GM12878 (cell line): ENCODE results near the gene CC2D1B. TPM values are rescaled to one million over a fixed set of nuclear protein-coding genes. Genes with fewer than 3 reads are reported as not detected.

Source experiments
- ATAC-seq: fragments of 200-7000 bp; cut with Tn5 transposase; 3 replicates; pipeline ENCODE4 v1.9.1; 2020; ENCODE audit warnings: mild to moderate bottlenecking, moderate library complexity
- BruUV-seq: library from RNA; stranded (reverse); fragments of 400-500 nt; replicated peaks from 2 replicates; lab custom pipeline; 2021; lab: Mats Ljungman, UMichigan
- CTCF ChIA-PET: fragments of 300-600 bp; sonication (Branson Sonifier 250); formaldehyde crosslinking; extraction: SDS; loops from one replicate; lab custom pipeline; 2021; ENCODE audit warnings: inconsistent platforms; lab: Yijun Ruan, JAX
- POLR2A ChIA-PET: fragments of 350-600 bp; formaldehyde crosslinking; extraction: SDS; loops from one replicate; lab custom pipeline; 2021; ENCODE audit warnings: inconsistent platforms; lab: Charles Lee
- RAD21 ChIA-PET: fragments of 300-600 bp; sonication (Branson Sonifier 250); formaldehyde crosslinking; loops from one replicate; lab custom pipeline; 2023; ENCODE audit warnings: antibody characterized with exemption; ENCODE audit not compliant: unreplicated experiment; lab: Charles Lee
- SMC1A ChIA-PET: fragments of 300-600 bp; sonication (Branson Sonifier 250); formaldehyde crosslinking; loops from one replicate; lab custom pipeline; 2023; ENCODE audit not compliant: unreplicated experiment, uncharacterized antibody; lab: Charles Lee
- DNase-seq: peaks from one replicate; pipeline ENCODE4 v3.0.0-alpha.2; 2011; ENCODE audit warnings: low read depth, low spot score
- FAIRE-seq: peaks from 3 replicates; lab custom pipeline; 2011; peaks lifted over from hg19 to GRCh38; lab: Jason Lieb, UNC
- H2AFZ ChIP-seq: 2 replicates; pipeline ENCODE4 v1.6.0; 2011; ENCODE audit warnings: low read depth, low read length, control low read depth; ENCODE audit not compliant: control insufficient read depth
- H3K27ac ChIP-seq: 2 replicates; pipeline ENCODE4 v1.5.1; 2011; ENCODE audit warnings: control low read depth; ENCODE audit not compliant: control insufficient read depth, insufficient read depth
- H3K27me3 ChIP-seq, 2 experiments: replicated peaks in 1 of 2; 2 replicates each; pipeline versions ENCODE4 v1.6.0 to v1.6.1; 2011; ENCODE audit warnings: low read length in 1 of 2; ENCODE audit not compliant: control insufficient read depth in 2 of 2, insufficient read depth in 2 of 2
- H3K36me3 ChIP-seq, 2 experiments: 2 replicates each; pipeline ENCODE4 v1.5.1; 2011; ENCODE audit warnings: low read length in 1 of 2; ENCODE audit not compliant: control insufficient read depth in 2 of 2, insufficient read depth in 2 of 2
- H3K4me1 ChIP-seq: 2 replicates; pipeline ENCODE4 v1.6.1; 2011; ENCODE audit warnings: mild to moderate bottlenecking, low read length, moderate library complexity, mixed read lengths; ENCODE audit not compliant: control insufficient read depth, insufficient read depth
- H3K4me2 ChIP-seq: 2 replicates; pipeline ENCODE4 v1.6.0; 2011; ENCODE audit warnings: control low read depth; ENCODE audit not compliant: control insufficient read depth, insufficient read depth
- H3K4me3 ChIP-seq: fragments of 200-600 bp; sonication (generic); 2 replicates; pipeline ENCODE4 v1.5.1; 2016
- H3K79me2 ChIP-seq: 2 replicates; pipeline ENCODE4 v1.6.0; 2011; ENCODE audit warnings: low read length; ENCODE audit not compliant: control insufficient read depth, insufficient read depth
- H3K9ac ChIP-seq: 2 replicates; pipeline ENCODE4 v1.8.0; 2011; ENCODE audit warnings: low read length, control low read depth, mixed read lengths; ENCODE audit not compliant: control insufficient read depth, insufficient read depth
- H3K9me3 ChIP-seq: replicated peaks from 3 replicates; pipeline ENCODE4 v1.5.1; 2011; ENCODE audit warnings: mild to moderate bottlenecking, low read length; ENCODE audit not compliant: control insufficient read depth, insufficient read depth
- H4K20me1 ChIP-seq: 2 replicates; pipeline ENCODE4 v1.6.0; 2011; ENCODE audit not compliant: control insufficient read depth, insufficient read depth
- CBFB ChIP-seq: IDR thresholded peaks from 2 replicates; pipeline ENCODE4 v1.6.1; 2016; ENCODE audit warnings: antibody characterized with exemption, low read depth
- EP300 ChIP-seq, 2 experiments: fragments of 150-350 bp in 1 of 2; IDR thresholded peaks; 2 replicates each; pipeline ENCODE4 v1.6.1; 2011 to 2012; ENCODE audit warnings: low read depth in 2 of 2, low read length in 2 of 2, borderline replicate concordance in 1 of 2, improper control_type of control experiment in 1 of 2, inconsistent platforms in 1 of 2; ENCODE audit not compliant: control insufficient read depth in 1 of 2
- GABPA ChIP-seq: IDR thresholded peaks from 2 replicates; pipeline ENCODE4 v1.6.1; 2014; ENCODE audit warnings: antibody characterized with exemption, low read depth, mild to moderate bottlenecking, inconsistent platforms
- HDAC2 ChIP-seq: fragments of 200-600 bp; sonication (generic); IDR thresholded peaks from 2 replicates; pipeline ENCODE4 v1.6.1; 2017
- JUND ChIP-seq: IDR thresholded peaks from 2 replicates; pipeline ENCODE4 v1.6.1; 2012; ENCODE audit warnings: low read depth, mild to moderate bottlenecking, low read length, improper control_type of control experiment, moderate library complexity
- NFYA ChIP-seq: IDR thresholded peaks from 2 replicates; pipeline ENCODE4 v1.6.1; 2011; ENCODE audit warnings: low read depth, mild to moderate bottlenecking, low read length, improper control_type of control experiment, borderline replicate concordance
- NR2C2 ChIP-seq: IDR thresholded peaks from 2 replicates; pipeline ENCODE4 v1.6.1; 2011; ENCODE audit warnings: borderline replicate concordance, low read depth; ENCODE audit not compliant: control insufficient read depth, insufficient read length
- PBX3 ChIP-seq: IDR thresholded peaks from 2 replicates; pipeline ENCODE4 v1.6.1; 2011; ENCODE audit warnings: mild to moderate bottlenecking, low read depth, low read length, moderate library complexity; ENCODE audit not compliant: insufficient replicate concordance
- PML ChIP-seq: IDR thresholded peaks from 2 replicates; pipeline ENCODE4 v1.6.1; 2012; ENCODE audit warnings: low read length, inconsistent platforms
- RELA ChIP-seq: fragments of 450-650 bp; IDR thresholded peaks from 2 replicates; pipeline ENCODE4 v1.8.0; 2014; ENCODE audit warnings: borderline replicate concordance; ENCODE audit not compliant: partially characterized antibody
- SUPT20H ChIP-seq: IDR thresholded peaks from 2 replicates; pipeline ENCODE4 v1.6.1; 2011; ENCODE audit warnings: low read depth, mild to moderate bottlenecking, low read length, moderate library complexity, borderline replicate concordance; ENCODE audit not compliant: control insufficient read depth
- TARDBP ChIP-seq: IDR thresholded peaks from 2 replicates; pipeline ENCODE4 v1.6.1; 2016; ENCODE audit warnings: borderline replicate concordance
- TCF3 ChIP-seq: IDR thresholded peaks from 2 replicates; pipeline ENCODE4 v1.6.1; 2012; ENCODE audit warnings: low read depth, mild to moderate bottlenecking, low read length, borderline replicate concordance; ENCODE audit not compliant: insufficient read depth
- WGBS: methylation state at CpG from one replicate; pipeline ENCODE4 v1.1.6; 2016; ENCODE audit warnings: low lambda C conversion rate; ENCODE audit not compliant: insufficient replicate concordance, insufficient coverage; ENCODE audit errors: missing lambda C conversion rate; 5-methylcytosine and 5-hydroxymethylcytosine counted together
- in situ Hi-C: fragments of 300-500 bp; cut with MboI; formaldehyde crosslinking; loops from 9 replicates; pipeline ENCODE4 v1.14.3; 2018; ENCODE audit warnings: mixed read lengths
- intact Hi-C: fragments of 100-400 bp; cut with micrococcal nuclease; formaldehyde crosslinking; loops from one replicate; pipeline ENCODE4 v1.14.2; 2022; ENCODE audit not compliant: unreplicated experiment
- polyA plus RNA-seq, 11 experiments: library from polyadenylated mRNA; depleted of rRNA in 4 of 11; unstranded in 6 of 11; stranded (reverse) in 5 of 11; fragments of >200 nt; fragmentation: Nextera tagmentation in 4 of 11; fragmentation: Illumina TruSeq in 1 of 11; extraction: Ambion mirVana in 4 of 11; extraction: Trizol in 1 of 11; gene quantifications; 1 replicate in 1 of 11; 2 replicates in 10 of 11; pipeline versions ENCODE4 v1.2.1 to v1.2.3, GENCODE V29; 2011 to 2016; ENCODE audit warnings: inconsistent platforms in 2 of 11, missing spikeins in 2 of 11, low read depth in 1 of 11
- total RNA-seq, 4 experiments: library from RNA; depleted of rRNA in 3 of 4; stranded (reverse); fragments of >200 nt in 3 of 4; fragmentation: Illumina TruSeq in 1 of 4; extraction: Trizol in 1 of 4; gene quantifications; 2 replicates each; pipeline versions ENCODE4 v1.2.1 to v1.2.3, GENCODE V29; 2013 to 2021
- TF ChIP-seq, protein P1 (sequence below): fragments of 450-650 bp; IDR thresholded peaks from 2 replicates; pipeline ENCODE4 v1.6.1; 2017; ENCODE audit warnings: mild to moderate bottlenecking, low read depth, inconsistent platforms; ENCODE audit not compliant: poor library complexity, severe bottlenecking

The CC2D1B gene
- total and polyA plus RNA-seq, 10 of the 15 experiments (the other 5 are each of a cell fraction or from before 2014, with no cell fraction given): 0.90 to 29.4 (median 14.5) TPM

GRCh38 chr1:52343979-52344378 lies 22.0 kb downstream of the CC2D1B start:
- POLR2A ChIA-PET: interaction anchor here (0.7 kb wide), 1 partner anchor 15 kb away, joined by 4 read pairs; no protein-coding TSS in a partner anchor
- Histone ChIP-seq H3K36me3 (no peaks in the 10 kb centered on the region), H2AFZ (no peak overlapping the region), H3K79me2 (no peaks in the 10 kb centered on the region), H4K20me1 (no peaks in the 10 kb centered on the region), H3K9me3 (no peaks in the 10 kb centered on the region), H3K9ac (no peak overlapping the region), H3K4me1 (no peaks in the 10 kb centered on the region), H3K27ac (no peak overlapping the region), H3K27me3 (no peaks in the 10 kb centered on the region), H3K4me2 (no peak overlapping the region), H3K4me3 (no peak overlapping the region)
- TF ChIP-seq JUND (no peak), NFYA (no peak), CBFB (no peak), NR2C2 (no peak), TARDBP (no peak), EP300 (IDR thresholded peaks at IDR 0.05; ENCODE audit: borderline replicate concordance in 1 of 2, control insufficient read depth in 1 of 2, low read depth in 2 of 2, low read length in 2 of 2) (no peak), PML (no peak), TCF3 (no peak), RELA (no peak), SUPT20H (no peak), GABPA (no peak), HDAC2 (no peak), PBX3 (no peak)
- TF ChIP-seq, protein P1, sequence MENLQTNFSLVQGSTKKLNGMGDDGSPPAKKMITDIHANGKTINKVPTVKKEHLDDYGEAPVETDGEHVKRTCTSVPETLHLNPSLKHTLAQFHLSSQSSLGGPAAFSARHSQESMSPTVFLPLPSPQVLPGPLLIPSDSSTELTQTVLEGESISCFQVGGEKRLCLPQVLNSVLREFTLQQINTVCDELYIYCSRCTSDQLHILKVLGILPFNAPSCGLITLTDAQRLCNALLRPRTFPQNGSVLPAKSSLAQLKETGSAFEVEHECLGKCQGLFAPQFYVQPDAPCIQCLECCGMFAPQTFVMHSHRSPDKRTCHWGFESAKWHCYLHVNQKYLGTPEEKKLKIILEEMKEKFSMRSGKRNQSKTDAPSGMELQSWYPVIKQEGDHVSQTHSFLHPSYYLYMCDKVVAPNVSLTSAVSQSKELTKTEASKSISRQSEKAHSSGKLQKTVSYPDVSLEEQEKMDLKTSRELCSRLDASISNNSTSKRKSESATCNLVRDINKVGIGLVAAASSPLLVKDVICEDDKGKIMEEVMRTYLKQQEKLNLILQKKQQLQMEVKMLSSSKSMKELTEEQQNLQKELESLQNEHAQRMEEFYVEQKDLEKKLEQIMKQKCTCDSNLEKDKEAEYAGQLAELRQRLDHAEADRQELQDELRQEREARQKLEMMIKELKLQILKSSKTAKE: no peak
- 48% methylated on average over 3 of the region's 3 CpGs for WGBS
- DNase-seq (no peak), FAIRE-seq (no peak), ATAC-seq (no peak)
- RAD21 ChIA-PET: no interaction called here
- intact Hi-C loops (no loop called here), in situ Hi-C loops (no loop called here)
- BruUV-seq: no TSS peak
- CTCF ChIA-PET: interaction anchor here (1.0 kb wide), 1 partner anchor 342 kb away, joined by 3 read pairs; no protein-coding TSS in a partner anchor
- SMC1A ChIA-PET: no interaction called here
